HepG2 (cell line): Measurements from ENCODE around the gene NOL4L. TPM values are rescaled to one million over a fixed set of nuclear protein-coding genes. Genes with fewer than 3 reads are reported as not detected.

Source experiments
- CEBPB ChIP-seq: IDR thresholded peaks from 2 replicates; pipeline ENCODE4 v1.6.1; 2011; ENCODE audit warnings: low read depth, low read length, improper control_type of control experiment, borderline replicate concordance
- GABPB1 ChIP-seq: IDR thresholded peaks from 2 replicates; pipeline ENCODE4 v1.6.1; 2016; ENCODE audit warnings: mild to moderate bottlenecking, missing genetic modification reagents, moderate library complexity, missing compliant biosample characterization
- KLF13 ChIP-seq: sonication (generic); formaldehyde crosslinking; IDR thresholded peaks from 2 replicates; pipeline ENCODE4 v1.4.0; 2020; ENCODE audit warnings: mild to moderate bottlenecking, missing genetic modification reagents
- MED1 ChIP-seq: sonication (generic); formaldehyde crosslinking; IDR thresholded peaks from 2 replicates; pipeline ENCODE4 v1.4.0; 2020; ENCODE audit warnings: missing genetic modification reagents
- MTA1 ChIP-seq: sonication (generic); formaldehyde crosslinking; IDR thresholded peaks from 2 replicates; pipeline ENCODE4 v1.4.0; 2020; ENCODE audit warnings: missing genetic modification reagents, mild to moderate bottlenecking, borderline replicate concordance
- NR1H2 ChIP-seq: sonication (generic); formaldehyde crosslinking; IDR thresholded peaks from 2 replicates; pipeline ENCODE4 v1.8.1; 2022; ENCODE audit warnings: low read depth, missing genetic modification reagents, borderline replicate concordance
- SSRP1 ChIP-seq: IDR thresholded peaks from 2 replicates; pipeline ENCODE4 v1.6.1; 2016; ENCODE audit warnings: control low read depth
- U2AF2 ChIP-seq: fragments of 200-400 bp; formaldehyde crosslinking; IDR thresholded peaks from 2 replicates; pipeline ENCODE4 v1.6.1; 2017; ENCODE audit warnings: low read depth, mild to moderate bottlenecking, low read length
- YEATS2 ChIP-seq: sonication (generic); formaldehyde crosslinking; IDR thresholded peaks from 2 replicates; pipeline ENCODE4 v1.4.0; 2020; ENCODE audit warnings: missing genetic modification reagents, borderline replicate concordance
- ZFP62 ChIP-seq: sonication (generic); formaldehyde crosslinking; IDR thresholded peaks from 2 replicates; pipeline ENCODE4 v1.4.0; 2020; ENCODE audit warnings: missing genetic modification reagents
- ZIK1 ChIP-seq: sonication (generic); formaldehyde crosslinking; IDR thresholded peaks from 2 replicates; pipeline ENCODE4 v1.5.0; 2020; ENCODE audit warnings: mild to moderate bottlenecking, low read depth, missing genetic modification reagents, borderline replicate concordance
- ZNF282 ChIP-seq: fragments of 450-650 bp; IDR thresholded peaks from 2 replicates; pipeline ENCODE4 v1.6.1; 2018; ENCODE audit not compliant: partially characterized antibody
- ZNF337 ChIP-seq: sonication (generic); formaldehyde crosslinking; IDR thresholded peaks from 2 replicates; pipeline ENCODE4 v1.5.1; 2020; ENCODE audit warnings: missing genetic modification reagents, low read depth, mild to moderate bottlenecking, borderline replicate concordance
- ZNF33A ChIP-seq: sonication (generic); formaldehyde crosslinking; IDR thresholded peaks from 2 replicates; pipeline ENCODE4 v1.5.1; 2020; ENCODE audit warnings: missing genetic modification reagents, mild to moderate bottlenecking, moderate library complexity, borderline replicate concordance
- ZNF577 ChIP-seq: sonication (generic); formaldehyde crosslinking; IDR thresholded peaks from 2 replicates; pipeline ENCODE4 v1.4.0; 2020; ENCODE audit warnings: mild to moderate bottlenecking, low read depth, missing genetic modification reagents, borderline replicate concordance
- ZNF746 ChIP-seq: sonication (generic); formaldehyde crosslinking; IDR thresholded peaks from 2 replicates; pipeline ENCODE4 v1.8.0; 2022; ENCODE audit warnings: mild to moderate bottlenecking, missing genetic modification reagents
- ZNF749 ChIP-seq: sonication (generic); formaldehyde crosslinking; IDR thresholded peaks from 2 replicates; pipeline ENCODE4 v1.8.0; 2022; ENCODE audit warnings: mild to moderate bottlenecking, missing genetic modification reagents, moderate library complexity, borderline replicate concordance
- ZNF883 ChIP-seq: sonication (generic); formaldehyde crosslinking; IDR thresholded peaks from 2 replicates; pipeline ENCODE4 v1.5.1; 2020; ENCODE audit warnings: mild to moderate bottlenecking, missing genetic modification reagents; ENCODE audit errors: not compliant biosample characterization
- ZSCAN22 ChIP-seq: sonication (generic); formaldehyde crosslinking; IDR thresholded peaks from 2 replicates; pipeline ENCODE4 v1.4.0; 2020; ENCODE audit warnings: mild to moderate bottlenecking, missing genetic modification reagents
- polyA plus RNA-seq, 8 experiments: library from polyadenylated mRNA; depleted of rRNA in 3 of 8; stranded (reverse) in 7 of 8; unstranded in 1 of 8; fragments of >200 nt; fragmentation: Illumina TruSeq in 4 of 8; extraction: Trizol in 4 of 8; gene quantifications; 2 replicates each; pipeline versions ENCODE4 v1.2.1 to v1.2.3, GENCODE V29; 2011 to 2016; ENCODE audit warnings: low read depth in 4 of 8, missing spikeins in 1 of 8, mixed read lengths in 1 of 8; ENCODE audit not compliant: insufficient read depth in 1 of 8
- total RNA-seq, 5 experiments: library from RNA; depleted of rRNA; stranded (reverse); fragments of >200 nt; fragmentation: Illumina TruSeq; extraction: Trizol; gene quantifications; 2 replicates each; pipeline ENCODE4 v1.2.3, GENCODE V29; 2016; ENCODE audit warnings: low read depth in 1 of 5
- TF ChIP-seq, protein P1 (sequence below): sonication (generic); formaldehyde crosslinking; IDR thresholded peaks from 2 replicates; pipeline ENCODE4 v1.5.1; 2020; ENCODE audit warnings: missing genetic modification reagents, mild to moderate bottlenecking, borderline replicate concordance
- TF ChIP-seq, protein P2 (sequence below): sonication (generic); formaldehyde crosslinking; IDR thresholded peaks from 2 replicates; pipeline ENCODE4 v1.4.0; 2020; ENCODE audit warnings: missing genetic modification reagents
- TF ChIP-seq, protein P3 (sequence below): sonication (generic); formaldehyde crosslinking; IDR thresholded peaks from 2 replicates; pipeline ENCODE4 v1.8.0; 2022; ENCODE audit warnings: missing genetic modification reagents, mild to moderate bottlenecking, borderline replicate concordance
- TF ChIP-seq, protein P4 (sequence below): sonication (generic); formaldehyde crosslinking; IDR thresholded peaks from 2 replicates; pipeline ENCODE4 v1.4.0; 2020; ENCODE audit warnings: mild to moderate bottlenecking, missing genetic modification reagents

The NOL4L gene
- total and polyA plus RNA-seq, 2 of the 13 experiments (the other 11 are each of a cell fraction or from before 2014, with no cell fraction given), result 16.6 to 35.4 TPM

DNA sequence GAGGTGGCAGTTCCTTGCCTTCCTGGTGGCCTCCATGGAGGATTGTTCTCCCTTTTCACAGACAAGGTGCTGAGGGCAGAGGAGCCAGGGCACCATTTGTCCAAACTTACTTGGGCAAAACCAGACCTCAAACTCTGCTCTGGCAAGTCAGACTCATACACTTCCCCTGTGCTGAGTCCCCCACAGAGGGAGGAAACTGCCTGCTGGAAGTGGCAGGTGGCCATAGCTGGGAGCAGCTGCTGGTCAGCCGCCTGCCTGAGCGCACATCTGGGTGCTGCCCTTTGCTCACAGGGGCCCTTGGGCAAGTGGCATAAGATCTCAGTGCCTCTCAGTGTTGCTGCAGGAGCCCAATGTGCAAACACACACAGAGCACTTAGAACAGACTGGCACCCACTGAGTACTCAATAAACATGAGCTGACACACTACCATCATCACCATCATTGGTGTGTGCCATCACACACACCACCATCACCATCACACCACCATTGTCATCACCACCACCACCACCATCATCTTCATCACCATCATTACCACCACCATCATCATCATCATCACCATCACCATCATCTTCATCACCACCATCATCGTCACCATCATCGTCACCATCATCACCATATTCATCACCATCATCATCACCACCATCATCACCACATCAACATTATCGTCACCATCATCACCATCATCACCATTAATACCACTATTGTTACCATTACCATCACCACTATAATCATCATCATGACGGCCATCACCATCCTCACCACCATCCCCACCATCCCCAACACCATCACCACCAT lies 17.6 kb downstream of the NOL4L start (continued):
- TF ChIP-seq CEBPB (no peak), ZNF33A (no peak), ZFP62 (no peak), ZNF337 (no peak), ZNF577 (CRISPR knock-in tag) (no peak), SSRP1 (no peak), ZNF883 (CRISPR knock-in tag) (no peak), ZNF282 (peak; percentile 68), NR1H2 (no peak), ZNF746 (CRISPR knock-in tag) (no peak), YEATS2 (no peak), ZSCAN22 (CRISPR knock-in tag) (no peak), ZNF749 (CRISPR knock-in tag) (no peak), KLF13 (no peak), MED1 (no peak), MTA1 (no peak), U2AF2 (no peak), ZIK1 (CRISPR knock-in tag) (no peak), GABPB1 (CRISPR knock-in tag) (no peak)
- TF ChIP-seq, protein P1, sequence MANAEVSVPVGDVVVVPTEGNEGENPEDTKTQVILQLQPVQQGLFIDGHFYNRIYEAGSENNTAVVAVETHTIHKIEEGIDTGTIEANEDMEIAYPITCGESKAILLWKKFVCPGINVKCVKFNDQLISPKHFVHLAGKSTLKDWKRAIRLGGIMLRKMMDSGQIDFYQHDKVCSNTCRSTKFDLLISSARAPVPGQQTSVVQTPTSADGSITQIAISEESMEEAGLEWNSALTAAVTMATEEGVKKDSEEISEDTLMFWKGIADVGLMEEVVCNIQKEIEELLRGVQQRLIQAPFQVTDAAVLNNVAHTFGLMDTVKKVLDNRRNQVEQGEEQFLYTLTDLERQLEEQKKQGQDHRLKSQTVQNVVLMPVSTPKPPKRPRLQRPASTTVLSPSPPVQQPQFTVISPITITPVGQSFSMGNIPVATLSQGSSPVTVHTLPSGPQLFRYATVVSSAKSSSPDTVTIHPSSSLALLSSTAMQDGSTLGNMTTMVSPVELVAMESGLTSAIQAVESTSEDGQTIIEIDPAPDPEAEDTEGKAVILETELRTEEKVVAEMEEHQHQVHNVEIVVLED, result no peak
- TF ChIP-seq, protein P2, sequence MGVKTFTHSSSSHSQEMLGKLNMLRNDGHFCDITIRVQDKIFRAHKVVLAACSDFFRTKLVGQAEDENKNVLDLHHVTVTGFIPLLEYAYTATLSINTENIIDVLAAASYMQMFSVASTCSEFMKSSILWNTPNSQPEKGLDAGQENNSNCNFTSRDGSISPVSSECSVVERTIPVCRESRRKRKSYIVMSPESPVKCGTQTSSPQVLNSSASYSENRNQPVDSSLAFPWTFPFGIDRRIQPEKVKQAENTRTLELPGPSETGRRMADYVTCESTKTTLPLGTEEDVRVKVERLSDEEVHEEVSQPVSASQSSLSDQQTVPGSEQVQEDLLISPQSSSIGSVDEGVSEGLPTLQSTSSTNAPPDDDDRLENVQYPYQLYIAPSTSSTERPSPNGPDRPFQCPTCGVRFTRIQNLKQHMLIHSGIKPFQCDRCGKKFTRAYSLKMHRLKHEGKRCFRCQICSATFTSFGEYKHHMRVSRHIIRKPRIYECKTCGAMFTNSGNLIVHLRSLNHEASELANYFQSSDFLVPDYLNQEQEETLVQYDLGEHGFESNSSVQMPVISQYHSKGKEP, result no peak
- TF ChIP-seq, protein P3, sequence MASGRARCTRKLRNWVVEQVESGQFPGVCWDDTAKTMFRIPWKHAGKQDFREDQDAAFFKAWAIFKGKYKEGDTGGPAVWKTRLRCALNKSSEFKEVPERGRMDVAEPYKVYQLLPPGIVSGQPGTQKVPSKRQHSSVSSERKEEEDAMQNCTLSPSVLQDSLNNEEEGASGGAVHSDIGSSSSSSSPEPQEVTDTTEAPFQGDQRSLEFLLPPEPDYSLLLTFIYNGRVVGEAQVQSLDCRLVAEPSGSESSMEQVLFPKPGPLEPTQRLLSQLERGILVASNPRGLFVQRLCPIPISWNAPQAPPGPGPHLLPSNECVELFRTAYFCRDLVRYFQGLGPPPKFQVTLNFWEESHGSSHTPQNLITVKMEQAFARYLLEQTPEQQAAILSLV (CRISPR knock-in tag), result no peak
- TF ChIP-seq, protein P4, sequence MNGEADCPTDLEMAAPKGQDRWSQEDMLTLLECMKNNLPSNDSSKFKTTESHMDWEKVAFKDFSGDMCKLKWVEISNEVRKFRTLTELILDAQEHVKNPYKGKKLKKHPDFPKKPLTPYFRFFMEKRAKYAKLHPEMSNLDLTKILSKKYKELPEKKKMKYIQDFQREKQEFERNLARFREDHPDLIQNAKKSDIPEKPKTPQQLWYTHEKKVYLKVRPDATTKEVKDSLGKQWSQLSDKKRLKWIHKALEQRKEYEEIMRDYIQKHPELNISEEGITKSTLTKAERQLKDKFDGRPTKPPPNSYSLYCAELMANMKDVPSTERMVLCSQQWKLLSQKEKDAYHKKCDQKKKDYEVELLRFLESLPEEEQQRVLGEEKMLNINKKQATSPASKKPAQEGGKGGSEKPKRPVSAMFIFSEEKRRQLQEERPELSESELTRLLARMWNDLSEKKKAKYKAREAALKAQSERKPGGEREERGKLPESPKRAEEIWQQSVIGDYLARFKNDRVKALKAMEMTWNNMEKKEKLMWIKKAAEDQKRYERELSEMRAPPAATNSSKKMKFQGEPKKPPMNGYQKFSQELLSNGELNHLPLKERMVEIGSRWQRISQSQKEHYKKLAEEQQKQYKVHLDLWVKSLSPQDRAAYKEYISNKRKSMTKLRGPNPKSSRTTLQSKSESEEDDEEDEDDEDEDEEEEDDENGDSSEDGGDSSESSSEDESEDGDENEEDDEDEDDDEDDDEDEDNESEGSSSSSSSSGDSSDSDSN (CRISPR knock-in tag), result no peak
